ENCODE results near the gene TMED8.

The TMED8 gene

GRCh38 chr14:77306851-77307496, 69.9 kb downstream of the TMED8 start:
- no peak overlapping the region for H3K4me3 ChIP-seq (ENCODE audit: low read length)
- no peak for DNase-seq (ENCODE audit: low read depth, low spot score)

GRCh38 chr14:77306416-77306815, 70.5 kb downstream of the TMED8 start:
- H3K4me3 ChIP-seq (ENCODE audit: low read length) = no peak overlapping the region
- no peak for DNase-seq (ENCODE audit: low read depth, low spot score)

- H3K4me3 ChIP-seq (ENCODE audit: low read length) = no peak overlapping the region
- DNase-seq (ENCODE audit: low read depth, low spot score) = no peak
Measured at GRCh38 chr14:77305696-77306095, 71.2 kb downstream of the TMED8 start.

- DNase-seq (ENCODE audit: low read depth, low spot score) = no peak
- H3K4me3 ChIP-seq (ENCODE audit: low read length) = no peak overlapping the region
Measured at GRCh38 chr14:77303417-77304156, 73.3 kb downstream of the TMED8 start.

DNA sequence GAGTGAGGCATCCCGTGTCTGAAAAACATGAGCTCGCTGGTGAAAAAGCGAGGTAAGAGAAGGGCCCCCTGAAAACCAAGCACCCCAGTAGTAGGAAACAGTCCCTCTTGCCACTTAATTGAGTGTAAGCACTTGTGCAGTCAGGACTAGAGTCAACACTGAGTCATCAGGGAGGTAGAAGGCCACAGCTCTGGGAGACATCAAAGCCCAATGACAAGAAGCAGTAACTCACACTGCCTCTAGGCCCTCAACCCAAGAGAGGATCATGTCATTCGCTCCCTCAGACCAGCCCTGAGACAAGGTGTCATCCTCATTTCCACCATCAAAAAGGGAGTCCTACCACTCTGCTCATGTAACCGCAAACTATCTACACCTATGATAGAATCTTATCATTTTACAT, 74.0 kb downstream of the TMED8 start:
- no peak for DNase-seq (ENCODE audit: low read depth, low spot score)
- no peak overlapping the region for H3K4me3 ChIP-seq (ENCODE audit: low read length)

DNA sequence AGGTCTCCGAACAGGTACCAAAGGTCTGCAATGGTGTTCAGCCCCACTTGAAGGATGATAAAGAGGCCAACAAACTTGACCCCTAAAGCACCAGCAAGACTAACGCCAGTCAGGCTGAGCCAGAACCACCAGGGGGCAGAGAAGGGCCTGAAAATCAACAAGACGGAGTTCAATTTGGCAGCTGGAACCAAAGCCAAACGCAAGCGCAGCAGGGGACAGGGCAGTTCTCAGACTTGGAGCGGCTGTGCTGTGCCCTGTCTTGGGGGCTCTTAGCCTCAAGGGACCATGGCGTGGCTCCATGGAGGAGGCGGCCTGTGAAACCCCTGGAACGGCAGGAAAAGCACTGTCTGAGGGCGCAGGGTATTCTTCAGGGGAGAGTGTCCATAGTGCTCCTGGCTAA, 75.8 kb downstream of the TMED8 start:
- peak; percentile 38 for DNase-seq (ENCODE audit: low read depth, low spot score)

GRCh38 chr14:77299771-77300170, 77.1 kb downstream of the TMED8 start:
- DNase-seq (ENCODE audit: low read depth, low spot score) = no peak

More for the DNA sequence above, 75.8 kb downstream of the TMED8 start:
- no peak overlapping the region for H3K4me3 ChIP-seq (ENCODE audit: low read length)

GRCh38 chr14:77296906-77297305, 80.0 kb downstream of the TMED8 start:
- no peak overlapping the region for H3K4me3 ChIP-seq (ENCODE audit: low read length)
- no peak for DNase-seq (ENCODE audit: low read depth, low spot score)

More at GRCh38 chr14:77299771-77300170, 77.1 kb downstream of the TMED8 start:
- no peak overlapping the region for H3K4me3 ChIP-seq (ENCODE audit: low read length)

DNA sequence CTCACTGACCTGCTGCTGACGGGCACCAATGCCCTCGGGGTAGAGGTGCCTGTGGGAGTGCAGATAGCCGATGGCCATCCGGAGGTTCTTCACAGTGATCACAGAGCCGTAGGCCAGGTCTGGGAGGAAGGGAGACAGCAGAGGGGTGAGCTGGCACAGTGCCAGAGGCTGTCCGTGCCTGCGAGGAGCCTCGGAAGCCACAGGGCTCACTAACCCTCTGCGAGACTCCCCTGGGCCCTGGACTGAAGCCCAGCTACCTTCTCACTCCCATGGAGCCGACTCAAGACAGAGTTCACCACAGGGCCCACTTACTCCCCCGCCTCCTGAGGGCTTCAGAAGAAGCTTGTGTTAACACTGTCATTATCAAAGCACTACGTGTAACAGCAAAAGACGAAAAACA, 80.7 kb downstream of the TMED8 start:
- no peak for DNase-seq (ENCODE audit: low read depth, low spot score)
- no peak overlapping the region for H3K4me3 ChIP-seq (ENCODE audit: low read length)

DNA sequence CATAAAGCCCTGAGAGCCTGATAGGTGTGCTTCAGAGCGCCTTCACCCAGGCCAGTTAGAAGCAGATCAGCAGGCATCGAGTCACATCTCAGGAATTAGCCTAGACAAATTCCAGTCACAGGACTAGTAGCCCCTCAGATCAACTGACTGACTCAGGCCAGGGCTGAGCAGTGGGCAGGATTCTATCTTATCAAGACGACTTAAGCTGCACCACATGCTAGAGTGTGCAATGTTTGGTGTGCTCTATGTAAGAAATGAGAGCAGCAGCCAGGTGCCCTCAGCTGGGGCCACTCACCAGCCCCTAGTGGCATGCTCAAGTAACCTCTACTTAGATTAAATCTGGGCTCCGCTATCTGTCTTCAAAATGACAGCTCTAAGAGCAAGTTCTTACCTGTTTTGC, 86.2 kb downstream of the TMED8 start:
- no peak for DNase-seq (ENCODE audit: low read depth, low spot score)
- no peak overlapping the region for H3K4me3 ChIP-seq (ENCODE audit: low read length)

- DNase-seq (ENCODE audit: low read depth, low spot score) = no peak
Measured at GRCh38 chr14:77286576-77286975, 90.3 kb downstream of the TMED8 start.

More at GRCh38 chr14:77286576-77286975, 90.3 kb downstream of the TMED8 start:
- no peak overlapping the region for H3K4me3 ChIP-seq (ENCODE audit: low read length)

All from Jurkat, Clone E6-1 (cell line).